ENCODE results near the gene RNF20. TPM values are rescaled to one million over a fixed set of nuclear protein-coding genes. Genes with fewer than 3 reads are reported as not detected.
A peak's percentile ranks its signal among the peaks of the same experiment; 100 is the strongest.

RNF20 gene
- total and polyA plus RNA-seq, 7 experiments from 2014 or later: 30.5 to 67.8 (median 45.9) TPM

GRCh38 chr9:101578378-101578777 lies 44.7 kb downstream of the RNF20 start:
- Histone ChIP-seq H3K36me3 (ENCODE audit: control insufficient read depth in 2 of 3, insufficient read depth in 3 of 3, low read length in 3 of 3) (no peaks in the 10 kb centered on the region), H3K4me3 (ENCODE audit: low read length) (no peak overlapping the region), H3K4me1 (ENCODE audit: control insufficient read depth in 2 of 2, insufficient read depth in 2 of 2, low read length in 2 of 2) (peaks cover 0 to 25% of the 10 kb centered on the region in 2 donors), H3K27ac (ENCODE audit: low read depth, low read length) (no peak overlapping the region), H3K9me3 (ENCODE audit: control insufficient read depth in 2 of 3, low read length in 3 of 3) (no peaks in the 10 kb centered on the region), H3K27me3 (ENCODE audit: control insufficient read depth in 2 of 2, insufficient read depth in 2 of 2, low read length in 2 of 2) (no peaks in the 10 kb centered on the region)
- intact Hi-C loops (cut with micrococcal nuclease): no loop called here
- ChIA-PET CTCF (interaction anchor here (1.5 kb wide), 1 partner anchor 8 kb away, joined by 5 read pairs; no protein-coding TSS in a partner anchor), POLR2A (no interaction called here)
- no peak overlapping the region for H3K4me3 Mint-ChIP-seq
- H3K9me3 Mint-ChIP-seq: no peaks in the 10 kb centered on the region
- ATAC-seq (peak; percentile 59), DNase-seq (no peak)
- no peaks in the 10 kb centered on the region for H3K27me3 Mint-ChIP-seq
- H3K36me3 Mint-ChIP-seq: peaks cover 0 to 3% (median 0%) of the 10 kb centered on the region in 5 donors
- peaks cover 10 to 29% (median 24%) of the 10 kb centered on the region in 7 donors for H3K4me1 Mint-ChIP-seq
- no peak overlapping the region for H3K27ac Mint-ChIP-seq

GRCh38 chr9:101579711-101580545 lies 46.3 kb downstream of the RNF20 start:
- H3K27ac ChIP-seq (ENCODE audit: low read depth, low read length): no peak overlapping the region
- Mint-ChIP-seq H3K4me3 (no peak overlapping the region), H3K9me3 (peaks cover 0 to 1% (median 0%) of the 10 kb centered on the region in 11 donors), H3K4me1 (peaks cover 0 to 14% (median 8%) of the 10 kb centered on the region in 7 donors), H3K36me3 (peaks cover 0 to 2% (median 0%) of the 10 kb centered on the region in 5 donors), H3K27ac (no peak overlapping the region), H3K27me3 (no peaks in the 10 kb centered on the region)
- H3K36me3 ChIP-seq (ENCODE audit: control insufficient read depth in 2 of 3, insufficient read depth in 3 of 3, low read length in 3 of 3): no peaks in the 10 kb centered on the region
- CTCF ChIA-PET: interaction anchor here (0.6 to 1.5 kb wide), 2 partner anchors 10 to 18 kb away, joined by 5 read pairs; no protein-coding TSS in a partner anchor
- H3K4me3 ChIP-seq (ENCODE audit: low read length): no peak overlapping the region
- intact Hi-C loops (cut with micrococcal nuclease): no loop called here
- ATAC-seq (peak; percentile 72), DNase-seq (no peak)
- peaks cover 0 to 10% of the 10 kb centered on the region in 2 donors for H3K4me1 ChIP-seq (ENCODE audit: control insufficient read depth in 2 of 2, insufficient read depth in 2 of 2, low read length in 2 of 2)
- POLR2A ChIA-PET: interaction anchor here (2.1 kb wide), 1 partner anchor 9 kb away, joined by 5 read pairs; no protein-coding TSS in a partner anchor
- no peaks in the 10 kb centered on the region for H3K9me3 ChIP-seq (ENCODE audit: control insufficient read depth in 2 of 3, low read length in 3 of 3)
- H3K27me3 ChIP-seq (ENCODE audit: control insufficient read depth in 2 of 2, insufficient read depth in 2 of 2, low read length in 2 of 2): no peaks in the 10 kb centered on the region

GRCh38 chr9:101582553-101582952 lies 48.9 kb downstream of the RNF20 start:
- H3K4me1 Mint-ChIP-seq: peaks cover 0 to 16% (median 6%) of the 10 kb centered on the region in 7 donors
- H3K27ac Mint-ChIP-seq: peak overlapping the region in 1 of 9 donors; percentile 14
- ChIA-PET POLR2A (no interaction called here), CTCF (no interaction called here)
- DNase-seq (no peak), ATAC-seq (no peak)
- intact Hi-C loops (cut with micrococcal nuclease): no loop called here
- H3K4me3 Mint-ChIP-seq: no peak overlapping the region
- H3K9me3 Mint-ChIP-seq: peaks cover 0 to 3% (median 0%) of the 10 kb centered on the region in 11 donors
- Histone ChIP-seq H3K36me3 (ENCODE audit: control insufficient read depth in 2 of 3, insufficient read depth in 3 of 3, low read length in 3 of 3) (no peaks in the 10 kb centered on the region), H3K4me1 (ENCODE audit: control insufficient read depth in 2 of 2, insufficient read depth in 2 of 2, low read length in 2 of 2) (no peaks in the 10 kb centered on the region), H3K27ac (ENCODE audit: low read depth, low read length) (no peak overlapping the region), H3K4me3 (ENCODE audit: low read length) (no peak overlapping the region), H3K9me3 (ENCODE audit: control insufficient read depth in 2 of 3, low read length in 3 of 3) (no peaks in the 10 kb centered on the region), H3K27me3 (ENCODE audit: control insufficient read depth in 2 of 2, insufficient read depth in 2 of 2, low read length in 2 of 2) (no peaks in the 10 kb centered on the region)
- peaks cover 0 to 6% (median 3%) of the 10 kb centered on the region in 5 donors for H3K36me3 Mint-ChIP-seq
- no peaks in the 10 kb centered on the region for H3K27me3 Mint-ChIP-seq

GRCh38 chr9:101585740-101586139 lies 52.1 kb downstream of the RNF20 start:
- no peaks in the 10 kb centered on the region for H3K27me3 ChIP-seq (ENCODE audit: control insufficient read depth in 2 of 2, insufficient read depth in 2 of 2, low read length in 2 of 2)
- no peaks in the 10 kb centered on the region for H3K36me3 ChIP-seq (ENCODE audit: control insufficient read depth in 2 of 3, insufficient read depth in 3 of 3, low read length in 3 of 3)
- no peak for DNase-seq
- POLR2A ChIA-PET: no interaction called here
- intact Hi-C loops (cut with micrococcal nuclease): loop anchor here (1.0 to 2.0 kb wide), 2 partner anchors 15 to 52 kb away; partner anchors contain the start of gene RNF20 (in 1 of the 2)
- H3K9me3 ChIP-seq (ENCODE audit: control insufficient read depth in 2 of 3, low read length in 3 of 3): no peaks in the 10 kb centered on the region
- Mint-ChIP-seq H3K27me3 (peaks cover 0 to 2% (median 0%) of the 10 kb centered on the region in 5 donors), H3K36me3 (peaks cover 0 to 6% (median 3%) of the 10 kb centered on the region in 5 donors), H3K9me3 (peaks cover 0 to 3% (median 0%) of the 10 kb centered on the region in 11 donors), H3K27ac (no peak overlapping the region), H3K4me1 (peaks cover 0 to 16% (median 4%) of the 10 kb centered on the region in 7 donors), H3K4me3 (no peak overlapping the region)
- no peak overlapping the region for H3K4me3 ChIP-seq (ENCODE audit: low read length)
- H3K4me1 ChIP-seq (ENCODE audit: control insufficient read depth in 2 of 2, insufficient read depth in 2 of 2, low read length in 2 of 2): no peaks in the 10 kb centered on the region
- peak; percentile 73 for ATAC-seq
- CTCF ChIA-PET: no interaction called here
- H3K27ac ChIP-seq (ENCODE audit: low read depth, low read length): no peak overlapping the region

- intact Hi-C loops (cut with micrococcal nuclease): loop anchor here (1.0 to 2.0 kb wide), 2 partner anchors 16 to 53 kb away; partner anchors contain the start of gene RNF20 (in 1 of the 2)
- Mint-ChIP-seq H3K36me3 (peaks cover 0 to 6% (median 3%) of the 10 kb centered on the region in 5 donors), H3K27me3 (peaks cover 0 to 3% (median 0%) of the 10 kb centered on the region in 5 donors), H3K9me3 (peaks cover 0 to 3% (median 0%) of the 10 kb centered on the region in 11 donors), H3K4me1 (peaks cover 0 to 16% (median 4%) of the 10 kb centered on the region in 7 donors), H3K27ac (peak overlapping the region in 2 of 9 donors; percentile 14), H3K4me3 (no peak overlapping the region)
- ATAC-seq (no peak), DNase-seq (no peak)
- ChIA-PET CTCF (no interaction called here), POLR2A (no interaction called here)
- H3K9me3 ChIP-seq (ENCODE audit: control insufficient read depth in 2 of 3, low read length in 3 of 3): no peaks in the 10 kb centered on the region
- H3K36me3 ChIP-seq (ENCODE audit: control insufficient read depth in 2 of 3, insufficient read depth in 3 of 3, low read length in 3 of 3): no peaks in the 10 kb centered on the region
- H3K27me3 ChIP-seq (ENCODE audit: control insufficient read depth in 2 of 2, insufficient read depth in 2 of 2, low read length in 2 of 2): no peaks in the 10 kb centered on the region
- H3K27ac ChIP-seq (ENCODE audit: low read depth, low read length): no peak overlapping the region
- no peak overlapping the region for H3K4me3 ChIP-seq (ENCODE audit: low read length)
- H3K4me1 ChIP-seq (ENCODE audit: control insufficient read depth in 2 of 2, insufficient read depth in 2 of 2, low read length in 2 of 2): no peaks in the 10 kb centered on the region
Measured at GRCh38 chr9:101586651-101587050, 53.0 kb downstream of the RNF20 start.

GRCh38 chr9:101587332-101588043 lies 53.8 kb downstream of the RNF20 start:
- Mint-ChIP-seq H3K27ac (no peak overlapping the region), H3K4me3 (no peak overlapping the region), H3K9me3 (peaks cover 0 to 3% (median 0%) of the 10 kb centered on the region in 11 donors), H3K27me3 (peaks cover 0 to 3% (median 0%) of the 10 kb centered on the region in 5 donors), H3K36me3 (peaks cover 0 to 6% (median 3%) of the 10 kb centered on the region in 5 donors), H3K4me1 (peaks cover 0 to 16% (median 4%) of the 10 kb centered on the region in 7 donors)
- intact Hi-C loops (cut with micrococcal nuclease): loop anchor here in 1 of 2 donors (2.0 kb wide), 1 partner anchor 17 kb away; no protein-coding TSS in a partner anchor
- no peaks in the 10 kb centered on the region for H3K27me3 ChIP-seq (ENCODE audit: control insufficient read depth in 2 of 2, insufficient read depth in 2 of 2, low read length in 2 of 2)
- H3K9me3 ChIP-seq (ENCODE audit: control insufficient read depth in 2 of 3, low read length in 3 of 3): no peaks in the 10 kb centered on the region
- POLR2A ChIA-PET: no interaction called here
- DNase-seq: no peak
- no peaks in the 10 kb centered on the region for H3K4me1 ChIP-seq (ENCODE audit: control insufficient read depth in 2 of 2, insufficient read depth in 2 of 2, low read length in 2 of 2)
- no peak overlapping the region for H3K27ac ChIP-seq (ENCODE audit: low read depth, low read length)
- no peak overlapping the region for H3K4me3 ChIP-seq (ENCODE audit: low read length)
- ATAC-seq: no peak
- no peaks in the 10 kb centered on the region for H3K36me3 ChIP-seq (ENCODE audit: control insufficient read depth in 2 of 3, insufficient read depth in 3 of 3, low read length in 3 of 3)
- CTCF ChIA-PET: no interaction called here

Measured in naive thymus-derived CD4-positive, alpha-beta T cell (primary cell).